ENCODE data around the gene NUMBL. TPM values are rescaled to one million over a fixed set of nuclear protein-coding genes. Genes with fewer than 3 reads are reported as not detected.

NUMBL gene
- total RNA-seq, 1 experiment from 2014 or later = 38.4 TPM

- no peak overlapping the region for H3K4me3 ChIP-seq (ENCODE audit: low read depth, low read length, poor library complexity, severe bottlenecking)
- ChIA-PET POLR2A (ENCODE audit: low non-redundant PET) (no interaction called here), CTCF (interaction anchor here (0.6 kb wide), 1 partner anchor 10 kb away, joined by 3 read pairs; no protein-coding TSS in a partner anchor)
- TF ChIP-seq EZH2 (IDR thresholded peaks at IDR 0.05; ENCODE audit: borderline replicate concordance, low read depth, low read length, poor library complexity, severe bottlenecking) = no peak
- TF ChIP-seq CTCF (conservative IDR thresholded peaks at IDR 0.05; ENCODE audit: low read depth, low read length) = no peak
- H3K36me3 ChIP-seq (ENCODE audit: insufficient read depth, low read length, poor library complexity, severe bottlenecking) = peaks cover 21% of the 10 kb centered on the region
- H3K27ac ChIP-seq (ENCODE audit: low read depth, low read length, poor library complexity, severe bottlenecking) = no peak overlapping the region
- no peaks in the 10 kb centered on the region for H3K27me3 ChIP-seq (replicated peaks; ENCODE audit: insufficient read depth, low read depth, low read length, poor library complexity)
- no peaks in the 10 kb centered on the region for H3K4me1 ChIP-seq (ENCODE audit: insufficient read depth, low read length, poor library complexity, severe bottlenecking)
- intact Hi-C loops (cut with micrococcal nuclease; ENCODE audit: unreplicated experiment) = loop anchor here (10.0 kb wide), 2 partner anchors 108 to 488 kb away; no protein-coding TSS in a partner anchor
- no TSS peak for BruUV-seq (replicated peaks)
- DNase-seq (ENCODE audit: low spot score) = no peak
- H3K9me3 ChIP-seq (ENCODE audit: low read depth, low read length, poor library complexity, severe bottlenecking) = no peaks in the 10 kb centered on the region
Measured at GRCh38 chr19:40633207-40633606, 57.2 kb downstream of the NUMBL start.

GRCh38 chr19:40632311-40633036, 58.0 kb downstream of the NUMBL start:
- BruUV-seq (replicated peaks) = no TSS peak
- H3K27ac ChIP-seq (ENCODE audit: low read depth, low read length, poor library complexity, severe bottlenecking) = no peak overlapping the region
- DNase-seq (ENCODE audit: low spot score) = no peak
- POLR2A ChIA-PET (ENCODE audit: low non-redundant PET) = no interaction called here
- peaks cover 22% of the 10 kb centered on the region for H3K36me3 ChIP-seq (ENCODE audit: insufficient read depth, low read length, poor library complexity, severe bottlenecking)
- H3K4me3 ChIP-seq (ENCODE audit: low read depth, low read length, poor library complexity, severe bottlenecking) = no peak overlapping the region
- TF ChIP-seq EZH2 (IDR thresholded peaks at IDR 0.05; ENCODE audit: borderline replicate concordance, low read depth, low read length, poor library complexity, severe bottlenecking) (no peak), CTCF (conservative IDR thresholded peaks at IDR 0.05; ENCODE audit: low read depth, low read length) (no peak)
- H3K4me1 ChIP-seq (ENCODE audit: insufficient read depth, low read length, poor library complexity, severe bottlenecking) = no peaks in the 10 kb centered on the region
- intact Hi-C loops (cut with micrococcal nuclease; ENCODE audit: unreplicated experiment) = loop anchor here (10.0 kb wide), 2 partner anchors 108 to 488 kb away; no protein-coding TSS in a partner anchor
- no peaks in the 10 kb centered on the region for H3K9me3 ChIP-seq (ENCODE audit: low read depth, low read length, poor library complexity, severe bottlenecking)
- CTCF ChIA-PET = no interaction called here
- H3K27me3 ChIP-seq (replicated peaks; ENCODE audit: insufficient read depth, low read depth, low read length, poor library complexity) = no peaks in the 10 kb centered on the region

GRCh38 chr19:40630571-40631160, 59.8 kb downstream of the NUMBL start:
- no peaks in the 10 kb centered on the region for H3K4me1 ChIP-seq (ENCODE audit: insufficient read depth, low read length, poor library complexity, severe bottlenecking)
- TF ChIP-seq CTCF (conservative IDR thresholded peaks at IDR 0.05; ENCODE audit: low read depth, low read length) (no peak), EZH2 (IDR thresholded peaks at IDR 0.05; ENCODE audit: borderline replicate concordance, low read depth, low read length, poor library complexity, severe bottlenecking) (no peak)
- no peak for DNase-seq (ENCODE audit: low spot score)
- H3K27me3 ChIP-seq (replicated peaks; ENCODE audit: insufficient read depth, low read depth, low read length, poor library complexity) = no peaks in the 10 kb centered on the region
- intact Hi-C loops (cut with micrococcal nuclease; ENCODE audit: unreplicated experiment) = loop anchor here (10.0 kb wide), 2 partner anchors 106 to 486 kb away; no protein-coding TSS in a partner anchor
- ChIA-PET CTCF (no interaction called here), POLR2A (ENCODE audit: low non-redundant PET) (no interaction called here)
- H3K9me3 ChIP-seq (ENCODE audit: low read depth, low read length, poor library complexity, severe bottlenecking) = no peaks in the 10 kb centered on the region
- no peak overlapping the region for H3K27ac ChIP-seq (ENCODE audit: low read depth, low read length, poor library complexity, severe bottlenecking)
- peaks cover 40% of the 10 kb centered on the region for H3K36me3 ChIP-seq (ENCODE audit: insufficient read depth, low read length, poor library complexity, severe bottlenecking)
- no TSS peak for BruUV-seq (replicated peaks)
- no peak overlapping the region for H3K4me3 ChIP-seq (ENCODE audit: low read depth, low read length, poor library complexity, severe bottlenecking)
